DMS79 treated with DMSO at 0.1 percent for 48 hours (cell line): Measurements from ENCODE around the gene GGPS1.
"Not testable (repeated sequence)": the region's sequence is repeated elsewhere in the genome, so short reads cannot be mapped to it uniquely, and the experiment has no call there.

Source experiments
- DNase-seq: peaks from one replicate; lab custom pipeline; 2025; lab: John Stamatoyannopoulos, UW

Gene GGPS1

GRCh38 chr1:235339746-235340145 is 11.4 kb downstream of the GGPS1 start:
- no peak for DNase-seq

GRCh38 chr1:235341334-235341733 is 13.0 kb downstream of the GGPS1 start:
- DNase-seq, result no peak

DNA sequence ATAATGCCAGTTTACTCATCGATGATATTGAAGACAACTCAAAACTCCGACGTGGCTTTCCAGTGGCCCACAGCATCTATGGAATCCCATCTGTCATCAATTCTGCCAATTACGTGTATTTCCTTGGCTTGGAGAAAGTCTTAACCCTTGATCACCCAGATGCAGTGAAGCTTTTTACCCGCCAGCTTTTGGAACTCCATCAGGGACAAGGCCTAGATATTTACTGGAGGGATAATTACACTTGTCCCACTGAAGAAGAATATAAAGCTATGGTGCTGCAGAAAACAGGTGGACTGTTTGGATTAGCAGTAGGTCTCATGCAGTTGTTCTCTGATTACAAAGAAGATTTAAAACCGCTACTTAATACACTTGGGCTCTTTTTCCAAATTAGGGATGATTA is 13.7 kb downstream of the GGPS1 start:
- no peak for DNase-seq

GRCh38 chr1:235342471-235342870 is 14.1 kb downstream of the GGPS1 start:
- no peak for DNase-seq

DNA sequence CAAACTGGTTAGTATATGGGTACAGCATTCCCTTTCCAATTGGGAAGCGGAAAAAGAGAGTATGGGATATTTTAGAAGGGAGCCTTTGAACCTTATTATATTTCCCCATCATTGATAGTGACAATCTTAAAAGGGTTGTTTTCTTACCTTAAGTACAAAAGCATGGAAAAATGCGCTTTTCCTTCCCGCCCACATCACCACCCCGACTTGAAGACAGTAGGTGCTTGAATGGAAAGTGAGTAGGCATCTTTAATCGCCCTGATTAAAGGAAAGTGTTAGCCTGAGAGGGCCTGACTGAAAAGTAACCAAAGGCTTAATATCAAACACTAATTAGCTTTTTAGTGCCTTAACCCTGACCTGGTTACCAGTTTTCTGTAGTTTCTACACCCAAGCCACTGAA is 15.4 kb downstream of the GGPS1 start:
- DNase-seq, result no peak

GRCh38 chr1:235351441-235351840 is 23.1 kb downstream of the GGPS1 start:
- no peak for DNase-seq

- no peak for DNase-seq
Observed at GRCh38 chr1:235351898-235352297, 23.5 kb downstream of the GGPS1 start.

DNA sequence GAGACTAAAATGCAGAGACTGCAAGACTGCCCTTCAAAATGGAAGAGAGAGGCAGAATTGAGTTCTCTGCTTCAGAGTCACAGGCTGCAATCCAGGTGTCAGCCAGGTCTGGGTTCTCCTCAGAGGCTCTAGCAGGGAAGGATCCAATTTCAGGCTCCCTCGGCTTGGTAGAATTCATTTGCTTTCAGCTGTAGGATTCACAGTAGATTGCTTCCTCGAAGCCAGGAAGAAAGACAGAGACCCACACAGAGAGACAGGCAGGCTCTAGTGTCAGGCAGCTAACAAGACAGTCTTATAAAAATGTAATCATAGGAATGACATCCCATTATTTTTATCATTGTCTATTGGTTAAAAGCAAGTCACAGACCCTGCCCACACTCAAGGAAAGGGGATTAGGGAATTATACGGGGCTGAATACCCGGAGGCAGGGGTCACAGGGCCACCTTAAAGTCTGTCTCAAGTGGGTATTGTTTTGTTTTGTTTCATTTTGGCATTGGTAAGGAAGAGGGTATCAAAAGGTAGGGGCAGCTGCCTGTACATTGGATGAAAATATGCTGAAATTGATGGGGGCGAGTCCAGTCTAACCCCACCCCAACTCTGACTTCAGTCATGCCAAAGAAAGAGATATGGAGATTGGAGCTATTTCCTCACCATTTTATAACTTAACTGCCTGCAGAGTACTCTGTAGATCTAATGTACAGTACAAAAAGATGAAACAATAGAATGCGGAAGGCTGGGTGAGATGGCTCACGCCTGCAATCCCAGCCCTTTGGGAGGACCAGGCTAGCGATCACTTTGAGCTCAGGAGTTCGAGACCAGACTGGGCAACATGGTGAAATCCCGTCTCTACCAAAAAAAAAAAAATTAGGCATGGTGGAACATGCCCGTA is 29.4 kb downstream of the GGPS1 start:
- DNase-seq, result peak; percentile 62

- no peak for DNase-seq
Observed at GRCh38 chr1:235358899-235359298, 30.5 kb downstream of the GGPS1 start.

GRCh38 chr1:235364189-235364588 is 35.8 kb downstream of the GGPS1 start:
- DNase-seq, result not testable (repeated sequence)

- no peak for DNase-seq
Observed at GRCh38 chr1:235366286-235366685, 37.9 kb downstream of the GGPS1 start.

DNA sequence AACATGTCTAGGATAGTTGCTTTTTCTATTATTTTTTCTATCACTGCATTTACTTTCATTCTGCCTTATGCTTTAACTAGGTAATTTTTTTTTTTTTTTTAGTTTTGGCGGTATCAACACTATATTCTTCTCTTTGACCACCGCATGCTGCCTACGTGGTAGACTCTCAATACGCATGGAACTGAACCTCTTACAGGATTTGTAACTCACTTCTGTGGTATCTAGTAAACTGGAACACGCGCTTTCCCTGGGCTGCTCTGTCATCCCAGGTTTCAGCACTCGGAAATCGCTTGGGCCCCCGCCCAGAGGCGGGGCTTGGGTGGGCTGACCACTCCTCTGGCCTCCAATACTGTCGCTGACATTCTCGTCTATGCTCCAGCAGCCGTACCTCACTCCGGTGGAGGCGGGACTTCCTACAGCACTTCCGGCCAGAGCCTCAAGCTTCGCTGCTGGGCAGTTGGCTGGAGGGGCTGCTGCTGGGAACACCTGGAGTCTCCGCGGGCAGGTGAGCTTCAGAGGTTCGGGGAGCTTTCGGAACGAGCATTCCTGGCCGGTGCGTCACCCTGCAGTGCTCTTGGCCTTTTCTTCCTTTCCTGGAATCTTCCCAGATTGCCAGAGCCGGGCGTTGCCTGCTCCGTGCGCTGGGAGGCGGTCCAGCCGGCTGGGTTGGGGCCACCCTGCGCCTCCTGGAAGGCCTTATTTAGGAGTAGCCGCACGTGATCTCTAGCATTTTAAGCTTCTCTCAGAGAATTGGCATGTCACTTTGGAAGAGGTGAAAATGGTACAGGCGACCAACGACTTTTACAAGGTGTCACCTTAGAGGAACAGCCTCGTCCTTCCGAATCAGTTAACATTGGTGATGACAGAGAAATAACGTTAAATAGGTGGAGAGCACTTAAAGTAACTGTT is 38.9 kb downstream of the GGPS1 start, which contains the start of gene TBCE:
TSS of gene TBCE (plus strand) at position 428 of the 909 bp plus-strand sequence. CDS start 12,623 bp downstream, outside the sequence.
- peak; percentile 96 for DNase-seq

DNA sequence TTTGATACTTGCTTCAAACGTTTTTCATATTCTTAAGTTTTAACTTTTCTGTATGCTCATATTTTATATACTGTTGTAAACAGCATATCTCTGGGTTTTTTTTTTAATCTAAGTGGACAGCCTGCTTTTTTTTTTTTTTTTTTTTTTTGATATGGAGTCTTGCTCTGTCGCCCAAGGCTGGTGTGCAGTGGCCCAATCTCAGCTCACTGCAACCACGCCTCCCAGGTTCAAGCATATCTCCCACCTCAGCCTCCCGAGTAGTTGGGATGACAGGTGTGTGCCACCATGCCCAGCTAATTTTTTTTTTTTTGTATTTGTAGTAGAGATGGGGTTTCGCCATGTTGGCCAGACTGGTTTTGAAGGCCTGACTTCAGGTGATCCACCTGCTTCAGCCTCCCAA is 40.1 kb downstream of the GGPS1 start:
- DNase-seq, result no peak

GRCh38 chr1:235369802-235370201 is 41.4 kb downstream of the GGPS1 start:
- no peak for DNase-seq

DNA sequence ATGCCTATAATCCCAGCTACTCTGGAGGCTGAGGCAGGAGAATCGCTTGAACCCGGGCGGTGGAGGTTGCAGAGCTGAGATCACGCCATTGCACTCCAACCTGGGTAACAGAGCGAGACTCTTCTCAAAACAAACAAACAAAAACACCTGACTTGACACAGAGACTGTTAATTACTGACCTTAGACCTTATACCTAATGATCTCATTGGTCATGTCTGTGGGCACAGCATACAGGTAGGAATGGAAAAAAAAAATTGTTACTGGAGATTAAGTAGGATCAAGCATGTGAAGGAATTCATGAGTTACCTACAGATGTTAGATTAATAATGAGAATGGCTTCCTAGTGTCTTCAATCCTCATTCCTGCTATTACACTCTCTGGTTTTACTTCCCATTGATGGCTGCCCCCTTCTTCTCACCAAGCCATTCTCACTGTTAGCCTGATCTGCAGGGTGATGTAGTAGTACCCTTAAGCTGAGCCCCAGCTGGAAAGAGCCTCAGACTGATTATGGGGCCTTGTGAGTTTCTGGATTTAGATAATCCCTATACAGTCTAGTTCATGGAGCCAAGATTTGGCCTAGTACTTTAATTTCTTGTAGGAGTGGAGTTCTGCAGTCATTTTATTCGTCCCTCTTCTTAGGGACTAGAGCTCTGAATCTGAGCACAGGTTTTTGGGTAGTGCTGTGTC is 47.7 kb downstream of the GGPS1 start:
- DNase-seq, result no peak

GRCh38 chr1:235378134-235378735 is 49.9 kb downstream of the GGPS1 start:
- not testable (repeated sequence) for DNase-seq

GRCh38 chr1:235381955-235382739 is 53.8 kb downstream of the GGPS1 start:
- DNase-seq, result not testable (repeated sequence)

DNA sequence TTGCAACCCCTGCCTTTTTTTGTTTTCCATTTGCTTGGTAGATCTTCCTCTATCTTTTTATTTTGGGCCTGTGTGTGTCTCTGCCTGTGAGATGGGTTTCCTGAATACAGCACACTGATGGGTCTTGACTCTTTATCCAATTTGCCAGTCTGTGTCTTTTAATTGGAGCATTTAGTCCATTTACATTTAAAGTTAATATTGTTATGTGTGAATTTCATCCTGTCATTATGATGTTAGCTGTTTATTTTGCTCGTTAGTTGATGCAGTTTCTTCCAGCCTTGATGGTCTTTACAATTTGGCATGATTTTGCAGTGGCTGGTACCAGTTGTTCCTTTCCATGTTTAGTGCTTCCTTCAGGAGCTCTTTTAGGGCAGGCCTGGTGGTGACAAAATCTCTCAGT is 57.3 kb downstream of the GGPS1 start:
- not testable (repeated sequence) for DNase-seq

DNA sequence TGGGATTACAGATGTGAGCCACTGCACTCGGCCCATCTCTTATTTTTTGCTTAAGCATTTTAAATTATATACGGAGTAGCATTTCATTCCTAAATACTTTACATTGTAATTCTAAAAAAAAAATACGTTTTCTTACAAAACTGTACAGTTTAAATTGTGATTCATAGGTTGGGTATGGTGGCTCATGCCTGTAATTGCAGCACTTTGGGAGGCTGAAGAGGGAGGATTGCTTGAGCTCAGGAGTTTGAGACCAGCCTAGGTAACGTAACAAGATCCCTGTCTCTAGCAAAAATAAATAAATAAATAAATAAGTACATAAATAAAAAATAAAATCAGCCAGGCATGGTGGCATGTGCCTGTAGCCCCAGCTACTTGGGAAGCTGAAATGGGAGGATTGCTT is 63.5 kb downstream of the GGPS1 start:
- no peak for DNase-seq
